GM18520 (cell line): ENCODE measurements around the gene KLF3.
A peak's percentile ranks its signal among the peaks of the same experiment; 100 is the strongest.

Experiments
- ATAC-seq: cut with Tn5 transposase; IDR thresholded peaks from one replicate; pipeline ENCODE4 v1.9.1; 2021; ENCODE audit not compliant: unreplicated experiment

The KLF3 gene

GRCh38 chr4:38654273-38654672 is 9.7 kb upstream of the KLF3 start:
- no peak for ATAC-seq

GRCh38 chr4:38656111-38656510 is 7.9 kb upstream of the KLF3 start:
- ATAC-seq, result no peak

- no peak for ATAC-seq
Measured at GRCh38 chr4:38659346-38659745, 4.7 kb upstream of the KLF3 start.

- ATAC-seq, result no peak
Measured at GRCh38 chr4:38660838-38661237, 3.2 kb upstream of the KLF3 start.

- no peak for ATAC-seq
Measured at GRCh38 chr4:38661371-38661770, 2.6 kb upstream of the KLF3 start.

GRCh38 chr4:38662522-38663089 is 1.4 kb upstream of the KLF3 start:
- ATAC-seq, result no peak

GRCh38 chr4:38663090-38663800 is 754 bp upstream of the KLF3 start:
- ATAC-seq, result peak; percentile 22

GRCh38 chr4:38664706-38665401 is 855 bp downstream of the KLF3 start:
- no peak for ATAC-seq

- ATAC-seq, result no peak
Measured at GRCh38 chr4:38665551-38666411, 1.8 kb downstream of the KLF3 start.

- no peak for ATAC-seq
Measured at GRCh38 chr4:38666766-38667084, 2.7 kb downstream of the KLF3 start.

GRCh38 chr4:38667085-38667893 is 3.3 kb downstream of the KLF3 start:
- no peak for ATAC-seq

- no peak for ATAC-seq
Measured at GRCh38 chr4:38668203-38668971, 4.4 kb downstream of the KLF3 start.

GRCh38 chr4:38669208-38669607 is 5.2 kb downstream of the KLF3 start:
- ATAC-seq, result no peak

GRCh38 chr4:38670109-38670901 is 6.3 kb downstream of the KLF3 start:
- ATAC-seq, result no peak

GRCh38 chr4:38670939-38671591 is 7.1 kb downstream of the KLF3 start:
- ATAC-seq, result no peak

- ATAC-seq, result no peak
Measured at GRCh38 chr4:38671592-38671940, 7.6 kb downstream of the KLF3 start.

- no peak for ATAC-seq
Measured at GRCh38 chr4:38672074-38672396, 8.0 kb downstream of the KLF3 start.

GRCh38 chr4:38672397-38673129 is 8.6 kb downstream of the KLF3 start:
- no peak for ATAC-seq
